K562 (cell line): ENCODE results near the gene POC5. TPM values are rescaled to one million over a fixed set of nuclear protein-coding genes. Genes with fewer than 3 reads are reported as not detected.
A peak's percentile ranks its signal among the peaks of the same experiment; 100 is the strongest.

Experiments used
- DPF2 ChIP-seq: fragments of 450-650 bp; IDR thresholded peaks from 2 replicates; pipeline ENCODE4 v1.6.1; 2016
- ERF ChIP-seq: fragments of 450-650 bp; formaldehyde crosslinking; IDR thresholded peaks from 2 replicates; pipeline ENCODE4 v1.4.0; 2020; ENCODE audit warnings: mild to moderate bottlenecking, mixed read lengths
- HNRNPUL1 ChIP-seq: fragments of 200-400 bp; formaldehyde crosslinking; IDR thresholded peaks from 2 replicates; pipeline ENCODE4 v1.6.1; 2017; ENCODE audit warnings: low read length
- KLF1 ChIP-seq: fragments of 450-650 bp; IDR thresholded peaks from 2 replicates; pipeline ENCODE4 v1.6.1; 2016; ENCODE audit warnings: missing genetic modification characterization, missing compliant biosample characterization
- MAZ ChIP-seq, 2 experiments: fragments of 450-650 bp in 1 of 2; sonication (generic) in 1 of 2; formaldehyde crosslinking; IDR thresholded peaks in 1 of 2; conservative IDR thresholded peaks in 1 of 2; 2 replicates each; pipeline versions ENCODE4 v1.4.0 to v1.5.0; 2020; ENCODE audit warnings: mild to moderate bottlenecking in 1 of 2, missing genetic modification reagents in 1 of 2
- MTA3 ChIP-seq: fragments of 450-650 bp; formaldehyde crosslinking; IDR thresholded peaks from 2 replicates; pipeline ENCODE4 v1.6.1; 2017; ENCODE audit warnings: mild to moderate bottlenecking, borderline replicate concordance
- PRPF4 ChIP-seq: fragments of 200-400 bp; formaldehyde crosslinking; IDR thresholded peaks from one replicate; pipeline ENCODE4 v1.6.1; 2017; ENCODE audit warnings: low read length, low read depth, mild to moderate bottlenecking; ENCODE audit not compliant: insufficient read depth, poor library complexity, severe bottlenecking
- RAD21 ChIP-seq, 2 experiments: fragments of 250-450 bp in 1 of 2; fragments of 450-650 bp in 1 of 2; sonication (Bioruptor Pico) in 1 of 2; formaldehyde crosslinking in 1 of 2; IDR thresholded peaks in 1 of 2; conservative IDR thresholded peaks in 1 of 2; 2 replicates each; pipeline versions ENCODE4 v1.4.0 to v1.8.0; 2020 to 2022; ENCODE audit warnings: mild to moderate bottlenecking in 2 of 2, moderate library complexity in 1 of 2
- SMAD2 ChIP-seq: fragments of 150-350 bp; IDR thresholded peaks from 2 replicates; pipeline ENCODE4 v1.6.1; 2014; ENCODE audit warnings: low read depth, mild to moderate bottlenecking, low read length
- SMAD4 ChIP-seq: fragments of 250-450 bp; sonication (Bioruptor Pico); conservative IDR thresholded peaks from 2 replicates; pipeline ENCODE4 v1.8.0; 2021; ENCODE audit warnings: inconsistent platforms, mild to moderate bottlenecking, moderate library complexity
- ZNF134 ChIP-seq: fragments of 250-450 bp; sonication (Bioruptor Pico); conservative IDR thresholded peaks from 2 replicates; pipeline ENCODE4 v1.4.0; 2020
- ZNF184 ChIP-seq: sonication (generic); formaldehyde crosslinking; IDR thresholded peaks from 2 replicates; pipeline ENCODE4 v1.5.0; 2020; ENCODE audit warnings: missing genetic modification reagents
- ZNF431 ChIP-seq: sonication (generic); formaldehyde crosslinking; IDR thresholded peaks from 2 replicates; pipeline ENCODE4 v1.8.0; 2022; ENCODE audit warnings: mild to moderate bottlenecking, missing genetic modification reagents
- polyA plus RNA-seq, 8 experiments: library from polyadenylated mRNA; depleted of rRNA in 4 of 8; stranded (reverse) in 5 of 8; unstranded in 3 of 8; fragments of >200 nt; fragmentation: Nextera tagmentation in 2 of 8; fragmentation: Illumina TruSeq in 1 of 8; extraction: Ambion mirVana in 2 of 8; extraction: Trizol in 1 of 8; gene quantifications; 2 replicates each; pipeline versions ENCODE4 v1.2.1 to v1.2.3, GENCODE V29; 2011 to 2014; ENCODE audit warnings: inconsistent platforms in 1 of 8, missing spikeins in 1 of 8
- total RNA-seq, 7 experiments: library from RNA; depleted of rRNA in 6 of 7; stranded (reverse); fragments of >200 nt in 6 of 7; fragmentation: Illumina TruSeq in 2 of 7; extraction: Trizol in 2 of 7; gene quantifications; 2 replicates each; pipeline versions ENCODE4 v1.2.1 to v1.2.3, GENCODE V29; 2011 to 2021; ENCODE audit warnings: low replicate concordance in 1 of 7
- TF ChIP-seq, protein P1 (sequence below): fragments of 450-650 bp; IDR thresholded peaks from 2 replicates; pipeline ENCODE4 v1.7.1; 2018; ENCODE audit warnings: mild to moderate bottlenecking, low read depth; ENCODE audit not compliant: partially characterized antibody
- TF ChIP-seq, protein P2 (sequence below): fragments of 250-450 bp; sonication (Bioruptor Pico); IDR thresholded peaks from 2 replicates; pipeline ENCODE4 v1.8.0; 2022; ENCODE audit warnings: inconsistent platforms
- TF ChIP-seq, protein P3 (sequence below): sonication (generic); formaldehyde crosslinking; IDR thresholded peaks from 2 replicates; pipeline ENCODE4 v1.8.0; 2022; ENCODE audit warnings: mild to moderate bottlenecking, missing genetic modification reagents
- TF ChIP-seq, protein P4 (sequence below): sonication (generic); formaldehyde crosslinking; IDR thresholded peaks from 2 replicates; pipeline ENCODE4 v1.4.0; 2020; ENCODE audit warnings: mild to moderate bottlenecking, missing genetic modification reagents

Gene POC5
- total and polyA plus RNA-seq, 9 of the 15 experiments (the other 6 are each of a cell fraction or from before 2014, with no cell fraction given): 14.5 to 38.2 (median 27.0) TPM

DNA sequence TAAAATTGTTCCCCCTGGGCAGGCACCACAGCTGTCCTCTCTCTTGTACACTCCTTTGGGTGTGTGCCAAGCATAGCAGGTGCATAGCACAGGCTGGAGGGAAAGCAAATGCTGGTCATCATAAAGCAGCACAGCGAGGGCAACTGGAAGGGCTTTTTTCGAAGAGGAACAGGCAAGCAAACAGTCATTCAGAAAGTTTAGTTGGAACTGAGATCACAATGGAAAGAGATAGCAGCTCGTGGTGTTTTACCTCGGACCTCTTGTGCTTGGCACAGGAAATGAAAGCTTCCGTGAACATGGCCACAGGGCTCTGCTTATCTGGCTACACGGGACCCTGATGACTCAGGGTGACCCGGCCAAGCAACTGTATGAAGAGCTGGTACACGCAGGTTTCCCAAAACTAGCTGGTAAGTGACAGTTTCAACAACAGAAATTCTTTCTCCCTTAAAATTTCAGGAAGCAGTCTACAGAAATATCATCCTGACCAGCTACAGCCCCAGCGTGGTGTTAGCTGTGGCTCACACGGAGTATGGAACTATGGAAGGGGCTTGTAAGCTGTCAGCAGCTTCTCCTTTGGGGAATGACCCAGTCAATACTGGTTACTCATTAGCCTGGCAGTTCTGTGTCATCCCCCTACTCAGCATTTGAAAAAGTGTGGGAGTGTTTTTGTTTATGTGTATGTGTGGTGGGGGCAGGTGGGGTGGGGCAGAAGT, 48.1 kb downstream of the POC5 start (continued):
- TF ChIP-seq, protein P1, sequence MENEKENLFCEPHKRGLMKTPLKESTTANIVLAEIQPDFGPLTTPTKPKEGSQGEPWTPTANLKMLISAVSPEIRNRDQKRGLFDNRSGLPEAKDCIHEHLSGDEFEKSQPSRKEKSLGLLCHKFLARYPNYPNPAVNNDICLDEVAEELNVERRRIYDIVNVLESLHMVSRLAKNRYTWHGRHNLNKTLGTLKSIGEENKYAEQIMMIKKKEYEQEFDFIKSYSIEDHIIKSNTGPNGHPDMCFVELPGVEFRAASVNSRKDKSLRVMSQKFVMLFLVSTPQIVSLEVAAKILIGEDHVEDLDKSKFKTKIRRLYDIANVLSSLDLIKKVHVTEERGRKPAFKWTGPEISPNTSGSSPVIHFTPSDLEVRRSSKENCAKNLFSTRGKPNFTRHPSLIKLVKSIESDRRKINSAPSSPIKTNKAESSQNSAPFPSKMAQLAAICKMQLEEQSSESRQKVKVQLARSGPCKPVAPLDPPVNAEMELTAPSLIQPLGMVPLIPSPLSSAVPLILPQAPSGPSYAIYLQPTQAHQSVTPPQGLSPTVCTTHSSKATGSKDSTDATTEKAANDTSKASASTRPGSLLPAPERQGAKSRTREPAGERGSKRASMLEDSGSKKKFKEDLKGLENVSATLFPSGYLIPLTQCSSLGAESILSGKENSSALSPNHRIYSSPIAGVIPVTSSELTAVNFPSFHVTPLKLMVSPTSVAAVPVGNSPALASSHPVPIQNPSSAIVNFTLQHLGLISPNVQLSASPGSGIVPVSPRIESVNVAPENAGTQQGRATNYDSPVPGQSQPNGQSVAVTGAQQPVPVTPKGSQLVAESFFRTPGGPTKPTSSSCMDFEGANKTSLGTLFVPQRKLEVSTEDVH: peak; percentile 25
- TF ChIP-seq, protein P2, sequence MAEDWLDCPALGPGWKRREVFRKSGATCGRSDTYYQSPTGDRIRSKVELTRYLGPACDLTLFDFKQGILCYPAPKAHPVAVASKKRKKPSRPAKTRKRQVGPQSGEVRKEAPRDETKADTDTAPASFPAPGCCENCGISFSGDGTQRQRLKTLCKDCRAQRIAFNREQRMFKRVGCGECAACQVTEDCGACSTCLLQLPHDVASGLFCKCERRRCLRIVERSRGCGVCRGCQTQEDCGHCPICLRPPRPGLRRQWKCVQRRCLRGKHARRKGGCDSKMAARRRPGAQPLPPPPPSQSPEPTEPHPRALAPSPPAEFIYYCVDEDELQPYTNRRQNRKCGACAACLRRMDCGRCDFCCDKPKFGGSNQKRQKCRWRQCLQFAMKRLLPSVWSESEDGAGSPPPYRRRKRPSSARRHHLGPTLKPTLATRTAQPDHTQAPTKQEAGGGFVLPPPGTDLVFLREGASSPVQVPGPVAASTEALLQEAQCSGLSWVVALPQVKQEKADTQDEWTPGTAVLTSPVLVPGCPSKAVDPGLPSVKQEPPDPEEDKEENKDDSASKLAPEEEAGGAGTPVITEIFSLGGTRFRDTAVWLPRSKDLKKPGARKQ: no peak
- 0 out of 2 replicates have a peak, but pooled peaks have one; percentile 24 for TF ChIP-seq ZNF134 (CRISPR knock-in tag)
- peak in 1 of 2 experiments; percentile 10; a peak in 1 of 4 replicates for TF ChIP-seq RAD21 (CRISPR knock-in tag; conservative IDR thresholded peaks at IDR 0.05 in 1 of 2, IDR thresholded peaks at IDR 0.05 in 1 of 2)
- no peak for TF ChIP-seq PRPF4
- TF ChIP-seq KLF1: no peak
- no peak; the same call in 1 of the 2 replicates for TF ChIP-seq MTA3
- no peak for TF ChIP-seq SMAD2
- TF ChIP-seq, protein P3, sequence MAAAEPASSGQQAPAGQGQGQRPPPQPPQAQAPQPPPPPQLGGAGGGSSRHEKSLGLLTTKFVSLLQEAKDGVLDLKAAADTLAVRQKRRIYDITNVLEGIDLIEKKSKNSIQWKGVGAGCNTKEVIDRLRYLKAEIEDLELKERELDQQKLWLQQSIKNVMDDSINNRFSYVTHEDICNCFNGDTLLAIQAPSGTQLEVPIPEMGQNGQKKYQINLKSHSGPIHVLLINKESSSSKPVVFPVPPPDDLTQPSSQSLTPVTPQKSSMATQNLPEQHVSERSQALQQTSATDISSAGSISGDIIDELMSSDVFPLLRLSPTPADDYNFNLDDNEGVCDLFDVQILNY (CRISPR knock-in tag): no peak
- no peak for TF ChIP-seq HNRNPUL1
- TF ChIP-seq MAZ (CRISPR knock-in tag; conservative IDR thresholded peaks at IDR 0.05 in 1 of 2, IDR thresholded peaks at IDR 0.05 in 1 of 2): no peak; a peak in 1 of 4 replicates
- 0 out of 2 replicates have a peak, but pooled peaks have one; percentile 47 for TF ChIP-seq SMAD4
- TF ChIP-seq, protein P4, sequence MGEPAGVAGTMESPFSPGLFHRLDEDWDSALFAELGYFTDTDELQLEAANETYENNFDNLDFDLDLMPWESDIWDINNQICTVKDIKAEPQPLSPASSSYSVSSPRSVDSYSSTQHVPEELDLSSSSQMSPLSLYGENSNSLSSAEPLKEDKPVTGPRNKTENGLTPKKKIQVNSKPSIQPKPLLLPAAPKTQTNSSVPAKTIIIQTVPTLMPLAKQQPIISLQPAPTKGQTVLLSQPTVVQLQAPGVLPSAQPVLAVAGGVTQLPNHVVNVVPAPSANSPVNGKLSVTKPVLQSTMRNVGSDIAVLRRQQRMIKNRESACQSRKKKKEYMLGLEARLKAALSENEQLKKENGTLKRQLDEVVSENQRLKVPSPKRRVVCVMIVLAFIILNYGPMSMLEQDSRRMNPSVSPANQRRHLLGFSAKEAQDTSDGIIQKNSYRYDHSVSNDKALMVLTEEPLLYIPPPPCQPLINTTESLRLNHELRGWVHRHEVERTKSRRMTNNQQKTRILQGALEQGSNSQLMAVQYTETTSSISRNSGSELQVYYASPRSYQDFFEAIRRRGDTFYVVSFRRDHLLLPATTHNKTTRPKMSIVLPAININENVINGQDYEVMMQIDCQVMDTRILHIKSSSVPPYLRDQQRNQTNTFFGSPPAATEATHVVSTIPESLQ (CRISPR knock-in tag): no peak
- TF ChIP-seq ZNF184: no peak
- TF ChIP-seq ERF (CRISPR knock-in tag): no peak
- no peak for TF ChIP-seq ZNF431 (CRISPR knock-in tag)
- peak; percentile 89 for TF ChIP-seq DPF2
